RWPE1 (cell line): ENCODE results near the gene PCDHGB1.
"Not testable (repeated sequence)": the region's sequence is repeated elsewhere in the genome, so short reads cannot be mapped to it uniquely, and the experiment has no call there.

Experiments used
- CTCF ChIA-PET: fragments of 350-600 bp; sonication (Branson Sonifier 250); formaldehyde crosslinking; extraction: SDS; loops from one replicate; lab custom pipeline; 2021; lab: Yijun Ruan, JAX
- POLR2A ChIA-PET: fragments of 400-600 bp; formaldehyde crosslinking; extraction: SDS; loops from one replicate; lab custom pipeline; 2020; ENCODE audit warnings: antibody characterized with exemption; ENCODE audit not compliant: low non-redundant PET; lab: Yijun Ruan, JAX
- DNase-seq: peaks from one replicate; pipeline ENCODE4 v3.0.0; 2012; ENCODE audit warnings: low spot score
- H3K27ac ChIP-seq: fragments of 450-650 bp; 2 replicates; pipeline ENCODE4 v1.5.1; 2017
- CTCF ChIP-seq: fragments of 450-650 bp; conservative IDR thresholded peaks from 2 replicates; pipeline ENCODE4 v1.5.1; 2017; ENCODE audit warnings: low read depth, mild to moderate bottlenecking

PCDHGB1 gene

GRCh38 chr5:141382469-141383294 lies 32.8 kb downstream of the PCDHGB1 start, which contains the start of gene PCDHGA7:
TSS of gene PCDHGA7 (plus strand) at chr5:141382742. CDS start at chr5:141382900, 158 bp downstream.
- peak; percentile 43 for DNase-seq
- ChIA-PET CTCF (interaction anchor here (0.5 to 1.3 kb wide), 5 partner anchors 14 to 185 kb away, joined by 3 to 6 read pairs (median 3); partner anchors contain the start of genes PCDHGA10 and PCDHGB1), POLR2A (no interaction called here)
- no peak within 1 kb of the TSS for H3K27ac ChIP-seq
- TF ChIP-seq CTCF, result peak; percentile 61

GRCh38 chr5:141383345-141383744 lies 33.4 kb downstream of the PCDHGB1 start:
- POLR2A ChIA-PET, result interaction anchor here (0.5 kb wide), 1 partner anchor 154 kb away, joined by 4 read pairs; no protein-coding TSS in a partner anchor
- no peak for TF ChIP-seq CTCF
- no peak overlapping the region for H3K27ac ChIP-seq
- CTCF ChIA-PET, result interaction anchor here (0.6 to 1.3 kb wide), 3 partner anchors 29 to 184 kb away, joined by 3 to 6 read pairs (median 3); partner anchors contain the start of genes PCDHGA10 and PCDHGB1
- no peak for DNase-seq

- ChIA-PET POLR2A (no interaction called here), CTCF (interaction anchor here (0.6 kb wide), 1 partner anchor 176 kb away, joined by 5 read pairs; no protein-coding TSS in a partner anchor)
- H3K27ac ChIP-seq, result no peak overlapping the region
- DNase-seq, result no peak
- TF ChIP-seq CTCF, result no peak
Observed at GRCh38 chr5:141384471-141385267, 34.8 kb downstream of the PCDHGB1 start.

- peak; percentile 69 for TF ChIP-seq CTCF
- DNase-seq, H3K27ac ChIP-seq, POLR2A ChIA-PET: not testable (repeated sequence)
- CTCF ChIA-PET, result interaction anchor here (0.6 to 2.0 kb wide), 6 partner anchors 10 to 1799 kb away, joined by 3 to 9 read pairs (median 4); partner anchors contain the start of gene PCDHGB5
Observed at GRCh38 chr5:141387557-141388311, 37.8 kb downstream of the PCDHGB1 start, which contains the start of gene PCDHGB4. TSS of gene PCDHGB4 (plus strand) at chr5:141387698. CDS start at chr5:141387885, 187 bp downstream.

- TF ChIP-seq CTCF, result no peak
- DNase-seq, result no peak
- ChIA-PET CTCF (interaction anchor here (0.7 kb wide), 2 partner anchors 169 to 1439 kb away, joined by 3 to 4 read pairs; no protein-coding TSS in a partner anchor), POLR2A (no interaction called here)
- no peak overlapping the region for H3K27ac ChIP-seq
Observed at GRCh38 chr5:141388661-141389060, 38.8 kb downstream of the PCDHGB1 start.
